Activated CD4-positive, alpha-beta memory T cell treated with anti-CD3 and anti-CD28 coated beads for 36 hours (primary cell): Measurements from ENCODE around the gene RNF166. TPM values are rescaled to one million over a fixed set of nuclear protein-coding genes. Genes with fewer than 3 reads are reported as not detected.
A peak's percentile ranks its signal among the peaks of the same experiment; 100 is the strongest.

Experiments used
- CTCF ChIA-PET: fragments of 350-600 bp; sonication (Branson Sonifier 250); formaldehyde crosslinking; loops from one replicate; lab custom pipeline; 2021; ENCODE audit warnings: antibody characterized with exemption, inconsistent platforms; lab: Charles Lee
- POLR2A ChIA-PET: fragments of 350-600 bp; sonication (Branson Sonifier 250); formaldehyde crosslinking; loops from one replicate; lab custom pipeline; 2021; ENCODE audit warnings: antibody characterized with exemption; lab: Charles Lee
- DNase-seq: peaks from one replicate; pipeline ENCODE4 v3.0.0-alpha.2; 2020
- H3K27ac Mint-ChIP-seq: one replicate; pipeline ENCODE4 v1.8.0; 2021; ENCODE audit warnings: mixed read lengths
- H3K27me3 Mint-ChIP-seq: one replicate; pipeline ENCODE4 v1.8.0; 2021; ENCODE audit warnings: mixed read lengths
- H3K36me3 Mint-ChIP-seq: one replicate; pipeline ENCODE4 v1.8.0; 2021; ENCODE audit warnings: mixed read lengths
- H3K4me1 Mint-ChIP-seq: one replicate; pipeline ENCODE4 v1.8.0; 2021; ENCODE audit warnings: low read depth, mixed read lengths
- H3K4me3 Mint-ChIP-seq: one replicate; pipeline ENCODE4 v1.8.0; 2021; ENCODE audit warnings: mild to moderate bottlenecking, mixed read lengths
- H3K9me3 Mint-ChIP-seq: one replicate; pipeline ENCODE4 v1.8.0; 2021; ENCODE audit warnings: mixed read lengths
- intact Hi-C: fragments of 100-400 bp; cut with micrococcal nuclease; formaldehyde crosslinking; loops from one replicate; pipeline ENCODE4 v1.15.1; 2023
- total RNA-seq, 2 experiments: library from RNA; stranded (reverse); gene quantifications; one replicate each; pipeline ENCODE4 v1.2.3, GENCODE V29; 2021

Gene RNF166
- total RNA-seq, 2 experiments from 2014 or later = 46.4 to 55.6 TPM

GRCh38 chr16:88694221-88695087 is 11.8 kb downstream of the RNF166 start:
- no peak for DNase-seq
- intact Hi-C loops = no loop called here
- H3K27me3 Mint-ChIP-seq = no peaks in the 10 kb centered on the region
- peaks cover 13% of the 10 kb centered on the region for H3K36me3 Mint-ChIP-seq
- no peak overlapping the region for H3K4me3 Mint-ChIP-seq
- peaks cover 40% of the 10 kb centered on the region for H3K4me1 Mint-ChIP-seq
- H3K27ac Mint-ChIP-seq = no peak overlapping the region
- CTCF ChIA-PET = no interaction called here
- H3K9me3 Mint-ChIP-seq = no peaks in the 10 kb centered on the region
- POLR2A ChIA-PET = interaction anchor here (1.0 kb wide), 1 partner anchor 11 kb away, joined by 3 read pairs; no protein-coding TSS in a partner anchor

- no peak for DNase-seq
- POLR2A ChIA-PET = interaction anchor here (1.0 kb wide), 1 partner anchor 12 kb away, joined by 3 read pairs; no protein-coding TSS in a partner anchor
Observed at GRCh38 chr16:88693420-88694177, 12.6 kb downstream of the RNF166 start.

GRCh38 chr16:88692861-88693260 is 13.3 kb downstream of the RNF166 start:
- no peaks in the 10 kb centered on the region for H3K9me3 Mint-ChIP-seq
- CTCF ChIA-PET = interaction anchor here (1.3 kb wide), 1 partner anchor 45 kb away, joined by 5 read pairs; no protein-coding TSS in a partner anchor
- H3K27ac Mint-ChIP-seq = peak overlapping the region; percentile 46
- H3K4me3 Mint-ChIP-seq = no peak overlapping the region
- H3K36me3 Mint-ChIP-seq = peaks cover 6% of the 10 kb centered on the region
- H3K4me1 Mint-ChIP-seq = peaks cover 31% of the 10 kb centered on the region
- intact Hi-C loops = no loop called here
- DNase-seq = peak; percentile 23
- no peaks in the 10 kb centered on the region for H3K27me3 Mint-ChIP-seq
- POLR2A ChIA-PET = interaction anchor here (1.4 to 1.6 kb wide), 2 partner anchors 9 to 11 kb away, joined by 4 to 6 read pairs; no protein-coding TSS in a partner anchor

More at GRCh38 chr16:88693420-88694177, 12.6 kb downstream of the RNF166 start:
- CTCF ChIA-PET = no interaction called here
- H3K27me3 Mint-ChIP-seq = no peaks in the 10 kb centered on the region
- peaks cover 12% of the 10 kb centered on the region for H3K36me3 Mint-ChIP-seq
- H3K9me3 Mint-ChIP-seq = no peaks in the 10 kb centered on the region
- H3K4me3 Mint-ChIP-seq = no peak overlapping the region
- H3K27ac Mint-ChIP-seq = no peak overlapping the region
- intact Hi-C loops = no loop called here
- peaks cover 36% of the 10 kb centered on the region for H3K4me1 Mint-ChIP-seq

- intact Hi-C loops = no loop called here
- no peaks in the 10 kb centered on the region for H3K27me3 Mint-ChIP-seq
- H3K27ac Mint-ChIP-seq = peak overlapping the region; percentile 81
- H3K36me3 Mint-ChIP-seq = peaks cover 2% of the 10 kb centered on the region
- ChIA-PET CTCF (interaction anchor here (1.0 to 1.3 kb wide), 2 partner anchors 15 to 45 kb away, joined by 3 to 5 read pairs; no protein-coding TSS in a partner anchor), POLR2A (interaction anchor here (1.4 to 1.6 kb wide), 2 partner anchors 10 to 12 kb away, joined by 4 to 6 read pairs; no protein-coding TSS in a partner anchor)
- DNase-seq = peak; percentile 54
- no peaks in the 10 kb centered on the region for H3K9me3 Mint-ChIP-seq
- H3K4me3 Mint-ChIP-seq = peak overlapping the region; percentile 29
- peaks cover 28% of the 10 kb centered on the region for H3K4me1 Mint-ChIP-seq
Observed at GRCh38 chr16:88691924-88692560, 14.2 kb downstream of the RNF166 start.

GRCh38 chr16:88691129-88691813 is 14.9 kb downstream of the RNF166 start:
- H3K27me3 Mint-ChIP-seq = no peaks in the 10 kb centered on the region
- DNase-seq = no peak
- peaks cover 28% of the 10 kb centered on the region for H3K4me1 Mint-ChIP-seq
- ChIA-PET POLR2A (interaction anchor here (1.4 to 1.6 kb wide), 2 partner anchors 11 to 13 kb away, joined by 4 to 6 read pairs; no protein-coding TSS in a partner anchor), CTCF (interaction anchor here (1.0 kb wide), 1 partner anchor 14 kb away, joined by 3 read pairs; no protein-coding TSS in a partner anchor)
- peaks cover 2% of the 10 kb centered on the region for H3K36me3 Mint-ChIP-seq
- H3K9me3 Mint-ChIP-seq = no peaks in the 10 kb centered on the region
- intact Hi-C loops = no loop called here
- peak overlapping the region; percentile 81 for H3K27ac Mint-ChIP-seq
- H3K4me3 Mint-ChIP-seq = peak overlapping the region; percentile 29

GRCh38 chr16:88690341-88691128 is 15.7 kb downstream of the RNF166 start:
- Mint-ChIP-seq H3K27ac (peak overlapping the region; percentile 20), H3K36me3 (no peaks in the 10 kb centered on the region), H3K9me3 (no peaks in the 10 kb centered on the region), H3K4me1 (peaks cover 28% of the 10 kb centered on the region), H3K4me3 (no peak overlapping the region), H3K27me3 (no peaks in the 10 kb centered on the region)
- ChIA-PET POLR2A (no interaction called here), CTCF (no interaction called here)
- intact Hi-C loops = no loop called here
- no peak for DNase-seq

GRCh38 chr16:88688013-88688778 is 18.0 kb downstream of the RNF166 start:
- ChIA-PET CTCF (interaction anchor here (0.8 to 4.2 kb wide), 2 partner anchors 15 to 71 kb away, joined by 3 to 36 read pairs; no protein-coding TSS in a partner anchor), POLR2A (interaction anchor here (1.2 to 1.5 kb wide), 3 partner anchors 14 to 51 kb away, joined by 4 to 6 read pairs (median 5); partner anchors contain the start of gene MVD)
- Mint-ChIP-seq H3K9me3 (no peaks in the 10 kb centered on the region), H3K4me1 (peaks cover 45% of the 10 kb centered on the region), H3K4me3 (no peak overlapping the region), H3K27me3 (no peaks in the 10 kb centered on the region), H3K27ac (no peak overlapping the region), H3K36me3 (no peaks in the 10 kb centered on the region)
- no peak for DNase-seq
- intact Hi-C loops = loop anchor here (10.0 kb wide), 1 partner anchor 53 kb away; the partner anchor contains the start of gene IL17C

GRCh38 chr16:88687676-88688012 is 18.6 kb downstream of the RNF166 start:
- Mint-ChIP-seq H3K9me3 (no peaks in the 10 kb centered on the region), H3K27me3 (no peaks in the 10 kb centered on the region), H3K4me1 (peaks cover 41% of the 10 kb centered on the region), H3K27ac (no peak overlapping the region), H3K4me3 (no peak overlapping the region), H3K36me3 (no peaks in the 10 kb centered on the region)
- intact Hi-C loops = loop anchor here (10.0 kb wide), 1 partner anchor 53 kb away; the partner anchor contains the start of gene IL17C
- CTCF ChIA-PET = interaction anchor here (0.8 to 4.2 kb wide), 3 partner anchors 16 to 72 kb away, joined by 3 to 36 read pairs (median 3); no protein-coding TSS in a partner anchor
- POLR2A ChIA-PET = interaction anchor here (1.2 to 1.3 kb wide), 2 partner anchors 25 to 51 kb away, joined by 4 to 5 read pairs; partner anchors contain the start of gene MVD
- DNase-seq = no peak

GRCh38 chr16:88687254-88687576 is 19.0 kb downstream of the RNF166 start:
- POLR2A ChIA-PET = interaction anchor here (1.1 to 1.3 kb wide), 4 partner anchors 14 to 50 kb away, joined by 3 to 5 read pairs (median 4); partner anchors contain the start of gene MVD
- no peak for DNase-seq
- Mint-ChIP-seq H3K27ac (no peak overlapping the region), H3K4me3 (no peak overlapping the region), H3K9me3 (no peaks in the 10 kb centered on the region), H3K27me3 (no peaks in the 10 kb centered on the region), H3K4me1 (peaks cover 40% of the 10 kb centered on the region), H3K36me3 (peaks cover 2% of the 10 kb centered on the region)
- intact Hi-C loops = loop anchor here (10.0 kb wide), 1 partner anchor 52 kb away; the partner anchor contains the start of gene IL17C
- CTCF ChIA-PET = interaction anchor here (0.6 to 4.2 kb wide), 4 partner anchors 16 to 72 kb away, joined by 3 to 36 read pairs (median 3); no protein-coding TSS in a partner anchor
